GM12892 (cell line): Measurements from ENCODE around the gene ARMH4.

ENCODE experiments used
- POLR2A ChIP-seq: IDR thresholded peaks from 2 replicates; pipeline ENCODE4 v1.6.1; 2011; ENCODE audit warnings: low read depth, low read length, control low read depth
- TAF1 ChIP-seq: IDR thresholded peaks from 2 replicates; pipeline ENCODE4 v1.6.1; 2011; ENCODE audit warnings: low read depth, mild to moderate bottlenecking, control low read depth, low read length, borderline replicate concordance

DNA sequence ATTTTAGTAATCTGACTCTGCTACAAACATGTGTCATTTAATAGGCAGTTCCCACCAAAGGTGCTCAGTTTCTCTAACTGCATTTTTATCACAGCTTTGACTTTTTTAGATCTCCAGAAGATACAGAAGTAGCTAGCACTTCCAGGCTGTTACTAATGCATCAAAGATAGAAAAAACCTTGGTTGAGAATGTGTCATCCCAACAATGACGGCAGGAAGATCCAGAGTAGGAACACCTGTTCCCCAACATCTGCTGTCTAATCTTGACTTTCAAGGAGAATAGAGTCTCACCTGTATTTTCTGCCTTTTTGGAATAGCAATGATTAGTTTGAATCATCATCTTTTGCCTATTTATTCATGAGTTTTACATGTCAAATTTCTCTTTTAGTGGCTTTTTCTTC, 45.0 kb downstream of the ARMH4 start:
- TF ChIP-seq POLR2A (no peak), TAF1 (no peak)
